H1 (cell line): Measurements from ENCODE around the gene MOV10L1. TPM values are rescaled to one million over a fixed set of nuclear protein-coding genes. Genes with fewer than 3 reads are reported as not detected.

Source experiments
- CTCF ChIA-PET: fragments of 300-600 bp; sonication (Branson Sonifier 250); formaldehyde crosslinking; loops from one replicate; lab custom pipeline; 2021; ENCODE audit not compliant: partially characterized antibody; lab: Charles Lee
- POLR2A ChIA-PET: fragments of 300-600 bp; sonication (Branson Sonifier 250); formaldehyde crosslinking; loops from one replicate; lab custom pipeline; 2021; ENCODE audit warnings: inconsistent platforms; ENCODE audit not compliant: partially characterized antibody; lab: Charles Lee
- DNase-seq, 2 experiments: peaks; one replicate each; pipeline versions ENCODE4 v3.0.0 to v3.0.0-alpha.2; 2010 to 2022; ENCODE audit warnings: low spot score in 2 of 2, low read depth in 1 of 2, mixed read lengths in 1 of 2
- FAIRE-seq: peaks from 2 replicates; lab custom pipeline; 2011; peaks lifted over from hg19 to GRCh38; lab: Jason Lieb, UNC
- H2AFZ ChIP-seq: 2 replicates; pipeline ENCODE4 v1.8.1; 2012; ENCODE audit warnings: low read length, inconsistent platforms
- H2AK5ac ChIP-seq: 2 replicates; pipeline ENCODE4 v1.6.1; 2013; ENCODE audit warnings: low read depth, low read length
- H2BK120ac ChIP-seq: replicated peaks from 2 replicates; pipeline ENCODE3; 2013; ENCODE audit warnings: low read depth, low read length, inconsistent platforms
- H2BK12ac ChIP-seq: 2 replicates; pipeline ENCODE4 v1.6.1; 2013; ENCODE audit warnings: low read depth, low read length
- H2BK15ac ChIP-seq: 2 replicates; pipeline ENCODE4 v1.6.1; 2013; ENCODE audit warnings: low read length
- H2BK20ac ChIP-seq: 2 replicates; pipeline ENCODE4 v1.6.1; 2013; ENCODE audit warnings: low read length
- H2BK5ac ChIP-seq: 2 replicates; pipeline ENCODE4 v1.6.1; 2013; ENCODE audit warnings: low read depth, low read length
- H3K14ac ChIP-seq: 2 replicates; pipeline ENCODE4 v1.6.1; 2013; ENCODE audit warnings: inconsistent platforms; ENCODE audit not compliant: insufficient read length
- H3K18ac ChIP-seq: 2 replicates; pipeline ENCODE4 v1.6.1; 2013; ENCODE audit warnings: low read length; ENCODE audit errors: extremely low read depth
- H3K23ac ChIP-seq: 2 replicates; pipeline ENCODE4 v1.6.1; 2013; ENCODE audit warnings: inconsistent platforms; ENCODE audit not compliant: insufficient read length
- H3K23me2 ChIP-seq: 2 replicates; pipeline ENCODE4 v1.6.1; 2013; ENCODE audit warnings: low read depth, low read length
- H3K27ac ChIP-seq: 2 replicates; pipeline ENCODE4 v1.6.1; 2011; ENCODE audit warnings: low read depth, low read length, inconsistent platforms
- H3K27me3 ChIP-seq, 4 experiments: replicated peaks in 1 of 4; 1 replicate in 1 of 4; 2 replicates in 3 of 4; pipeline versions ENCODE4 v1.6.1 to v1.8.1; 2011 to 2013; ENCODE audit warnings: low read length in 3 of 4, mild to moderate bottlenecking in 3 of 4, inconsistent platforms in 2 of 4, mixed read lengths in 2 of 4, moderate library complexity in 1 of 4; ENCODE audit not compliant: control insufficient read depth in 3 of 4, insufficient read depth in 3 of 4; ENCODE audit errors: extremely low read depth in 1 of 4
- H3K36me3 ChIP-seq, 4 experiments: 2 replicates each; pipeline versions ENCODE4 v1.6.1 to v1.8.1; 2011 to 2013; ENCODE audit warnings: mild to moderate bottlenecking in 4 of 4, low read length in 3 of 4, moderate library complexity in 2 of 4, control low read depth in 1 of 4, inconsistent platforms in 1 of 4; ENCODE audit not compliant: insufficient read depth in 4 of 4, control insufficient read depth in 2 of 4
- H3K4ac ChIP-seq: replicated peaks from 2 replicates; pipeline ENCODE3; 2013; ENCODE audit warnings: low read length, low read depth, mixed read lengths, inconsistent platforms; ENCODE audit not compliant: insufficient read length
- H3K4me1 ChIP-seq, 4 experiments: replicated peaks in 1 of 4; 1 replicate in 1 of 4; 2 replicates in 3 of 4; pipeline versions ENCODE4 v1.6.1 to v1.8.1; 2011 to 2013; ENCODE audit warnings: low read length in 3 of 4, inconsistent platforms in 2 of 4, mixed read lengths in 1 of 4; ENCODE audit not compliant: insufficient read depth in 4 of 4, control insufficient read depth in 3 of 4
- H3K4me2 ChIP-seq, 2 experiments: 2 replicates each; pipeline versions ENCODE4 v1.6.1 to v1.8.1; 2011 to 2013; ENCODE audit warnings: low read depth in 2 of 2, low read length in 2 of 2, control low read depth in 1 of 2, inconsistent platforms in 1 of 2, mild to moderate bottlenecking in 1 of 2; ENCODE audit not compliant: insufficient read depth in 1 of 2
- H3K4me3 ChIP-seq, 4 experiments: fragments of 200-600, 300-600 bp in 1 of 4; sonication (generic), shearing (Covaris generic), sonication (Bioruptor Twin) in 1 of 4; 2 replicates each; pipeline versions ENCODE4 v1.5.1 to v1.8.1; 2011 to 2016; ENCODE audit warnings: low read length in 4 of 4, low read depth in 3 of 4, control low read depth in 2 of 4, inconsistent platforms in 2 of 4, mild to moderate bottlenecking in 2 of 4, mixed read lengths in 1 of 4, moderate library complexity in 1 of 4; ENCODE audit not compliant: insufficient read depth in 2 of 4; ENCODE audit errors: extremely low read depth in 1 of 4
- H3K56ac ChIP-seq: replicated peaks from 2 replicates; pipeline ENCODE3; 2013; ENCODE audit warnings: low read depth, mild to moderate bottlenecking, mixed read lengths, low read length, inconsistent platforms; ENCODE audit not compliant: insufficient read length
- H3K79me1 ChIP-seq: 2 replicates; pipeline ENCODE4 v1.6.1; 2013; ENCODE audit warnings: low read depth, low read length, control low read depth
- H3K79me2 ChIP-seq, 2 experiments: 2 replicates each; pipeline versions ENCODE4 v1.6.1 to v1.8.1; 2012 to 2013; ENCODE audit warnings: low read length in 2 of 2, mild to moderate bottlenecking in 2 of 2, inconsistent platforms in 1 of 2; ENCODE audit not compliant: insufficient read depth in 2 of 2, control insufficient read depth in 1 of 2
- H3K9ac ChIP-seq, 4 experiments: replicated peaks in 1 of 4; 1 replicate in 1 of 4; 2 replicates in 3 of 4; pipeline versions ENCODE4 v1.6.1 to v1.8.1; 2011 to 2013; ENCODE audit warnings: low read depth in 3 of 4, low read length in 3 of 4, control low read depth in 2 of 4, mild to moderate bottlenecking in 2 of 4, moderate library complexity in 2 of 4, inconsistent platforms in 1 of 4; ENCODE audit errors: extremely low read depth in 1 of 4
- H3K9me3 ChIP-seq, 2 experiments: 2 replicates each; pipeline versions ENCODE4 v1.6.1 to v1.8.1; 2012 to 2013; ENCODE audit warnings: mild to moderate bottlenecking in 2 of 2, moderate library complexity in 2 of 2, control low read depth in 1 of 2, inconsistent platforms in 1 of 2, low read depth in 1 of 2, low read length in 1 of 2, mixed read lengths in 1 of 2; ENCODE audit not compliant: insufficient read depth in 2 of 2
- H4K20me1 ChIP-seq, 2 experiments: replicated peaks in 1 of 2; 2 replicates each; pipeline versions ENCODE3 to v1.8.1; 2011 to 2013; ENCODE audit warnings: inconsistent platforms in 2 of 2, low read length in 2 of 2, mild to moderate bottlenecking in 1 of 2; ENCODE audit not compliant: insufficient read depth in 2 of 2, control insufficient read depth in 1 of 2
- H4K5ac ChIP-seq: 2 replicates; pipeline ENCODE4 v1.6.1; 2013; ENCODE audit warnings: low read length, low read depth, mixed read lengths, inconsistent platforms; ENCODE audit not compliant: insufficient read length
- H4K8ac ChIP-seq: 2 replicates; pipeline ENCODE4 v1.8.0; 2013; ENCODE audit warnings: mild to moderate bottlenecking, moderate library complexity, low read length, inconsistent platforms; ENCODE audit not compliant: insufficient read depth; ENCODE audit errors: extremely low read depth
- H4K91ac ChIP-seq: replicated peaks from 2 replicates; pipeline ENCODE3; 2013; ENCODE audit warnings: low read length, mixed read lengths, inconsistent platforms; ENCODE audit not compliant: insufficient read length
- CBX8 ChIP-seq: fragments of 300-800, 300-1000 bp; sonication (generic); IDR thresholded peaks from 2 replicates; pipeline ENCODE4 v1.7.1; 2016; ENCODE audit warnings: low read depth, low read length, borderline replicate concordance
- GABPA ChIP-seq: IDR thresholded peaks from 2 replicates; pipeline ENCODE4 v1.6.1; 2011; ENCODE audit warnings: mild to moderate bottlenecking, low read length, moderate library complexity, borderline replicate concordance; ENCODE audit not compliant: insufficient read depth
- GTF2F1 ChIP-seq: IDR thresholded peaks from 2 replicates; pipeline ENCODE4 v1.6.1; 2012; ENCODE audit warnings: low read depth, low read length, improper control_type of control experiment, borderline replicate concordance
- JUN ChIP-seq: IDR thresholded peaks from 2 replicates; pipeline ENCODE4 v1.6.1; 2011; ENCODE audit warnings: low read depth, mild to moderate bottlenecking, improper control_type of control experiment, low read length
- KDM1A ChIP-seq: fragments of 200-600, 300-600 bp; sonication (generic); IDR thresholded peaks from 2 replicates; pipeline ENCODE4 v1.7.1; 2016; ENCODE audit warnings: mild to moderate bottlenecking, low read length, borderline replicate concordance
- POLR2A ChIP-seq, 2 experiments: IDR thresholded peaks; 1 replicate in 1 of 2; 2 replicates in 1 of 2; pipeline ENCODE4 v1.6.1; 2011; ENCODE audit warnings: low read depth in 2 of 2, low read length in 2 of 2, mild to moderate bottlenecking in 2 of 2; ENCODE audit errors: control extremely low read depth in 1 of 2
- POU5F1 ChIP-seq: IDR thresholded peaks from 2 replicates; pipeline ENCODE4 v1.6.1; 2011; ENCODE audit warnings: low read depth, mild to moderate bottlenecking, low read length, moderate library complexity
- RXRA ChIP-seq: IDR thresholded peaks from 2 replicates; pipeline ENCODE4 v1.6.1; 2011; ENCODE audit warnings: low read depth, mild to moderate bottlenecking, low read length, moderate library complexity; ENCODE audit not compliant: insufficient read depth
- SRF ChIP-seq: IDR thresholded peaks from 2 replicates; pipeline ENCODE4 v1.6.1; 2011; ENCODE audit warnings: mild to moderate bottlenecking, low read depth, low read length, moderate library complexity
- TAF1 ChIP-seq: IDR thresholded peaks from 2 replicates; pipeline ENCODE4 v1.6.1; 2011; ENCODE audit warnings: mild to moderate bottlenecking, low read depth, low read length
- YY1 ChIP-seq: IDR thresholded peaks from 2 replicates; pipeline ENCODE4 v1.6.1; 2011; ENCODE audit warnings: low read depth, mild to moderate bottlenecking, low read length
- WGBS, 2 experiments: shearing (Covaris generic) in 1 of 2; methylation state at CpG; one replicate each; pipeline versions ENCODE4 v1.1.6 to v1.1.7; 2013 to 2015; ENCODE audit warnings: low lambda C conversion rate in 2 of 2, mixed read lengths in 2 of 2, inconsistent platforms in 1 of 2, low coverage in 1 of 2, missing lambda C conversion rate in 1 of 2; ENCODE audit not compliant: insufficient replicate concordance in 2 of 2, insufficient coverage in 1 of 2, insufficient read length in 1 of 2; ENCODE audit errors: extremely low coverage in 1 of 2, missing lambda C conversion rate in 1 of 2; 5-methylcytosine and 5-hydroxymethylcytosine counted together
- polyA plus RNA-seq, 7 experiments: library from polyadenylated mRNA; depleted of rRNA in 3 of 7; stranded (reverse) in 5 of 7; unstranded in 2 of 7; fragments of >200 nt in 5 of 7; fragments of 200-250 nt in 2 of 7; gene quantifications; 1 replicate in 5 of 7; 2 replicates in 1 of 7; 4 replicates in 1 of 7; pipeline versions ENCODE4 v1.2.1 to v1.2.3, GENCODE V29; 2011 to 2013; ENCODE audit warnings: missing spikeins in 2 of 7, mixed read lengths in 2 of 7
- total RNA-seq: library from RNA; stranded (reverse); fragmentation: NEBNext Ultra II Directional; extraction: Animal tissue kit (Norgen Biotek cat#: 25700); gene quantifications from 2 replicates; pipeline ENCODE4 v1.2.1, GENCODE V29; 2021

MOV10L1 gene
- total and polyA plus RNA-seq, 2 of the 8 experiments (the other 6 are each of a cell fraction or from before 2014, with no cell fraction given): 0.32 TPM; not detected in 1

DNA sequence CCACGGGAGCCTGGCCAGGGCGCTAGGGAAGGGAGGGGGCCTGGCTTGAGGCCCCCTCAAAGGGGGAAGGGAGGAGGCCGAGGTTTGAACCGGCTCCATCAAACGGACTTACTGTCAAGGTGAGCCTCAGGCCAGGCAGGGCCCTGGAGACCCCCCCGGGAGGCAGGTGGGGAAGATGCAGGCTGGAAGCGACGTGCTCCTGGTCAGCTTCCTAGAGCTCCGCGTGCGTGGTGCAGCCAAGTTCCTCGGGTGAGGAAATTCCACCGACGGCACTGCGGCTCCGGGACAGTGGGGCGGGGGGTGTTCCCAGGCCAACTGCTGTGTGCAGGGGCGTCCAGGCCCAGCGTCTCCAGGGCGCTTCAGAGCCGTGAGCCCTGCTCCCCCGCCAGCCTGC is 88.7 kb downstream of the MOV10L1 start:
- Histone ChIP-seq H3K18ac (no peak overlapping the region), H4K8ac (no peak overlapping the region), H2AK5ac (no peak overlapping the region), H3K56ac (no peak overlapping the region), H3K27me3 (no peaks in the 10 kb centered on the region; a peak in 1 of 7 replicates), H4K5ac (no peak overlapping the region), H4K20me1 (peaks cover 0 to 7% of the 10 kb centered on the region in 2 experiments), H3K4me2 (peak overlapping the region; percentile 7 to 42; a peak in 2 of 4 replicates), H3K79me2 (no peaks in the 10 kb centered on the region), H2BK120ac (no peak overlapping the region), H3K4me1 (peaks cover 0 to 5% (median 2%) of the 10 kb centered on the region in 4 experiments; a peak in 3 of 7 replicates), H3K23ac (no peak overlapping the region), H2BK20ac (no peak overlapping the region), H3K23me2 (no peaks in the 10 kb centered on the region), H3K9me3 (no peaks in the 10 kb centered on the region), H3K79me1 (no peaks in the 10 kb centered on the region; the same call in 1 of the 2 replicates), H3K36me3 (no peaks in the 10 kb centered on the region), H3K4me3 (peak overlapping the region in 1 of 4 experiments; percentile 21; a peak in 2 of 8 replicates), H3K4ac (no peak overlapping the region), H2BK12ac (no peak overlapping the region), H2BK15ac (no peak overlapping the region), H3K9ac (no peak overlapping the region), H4K91ac (no peak overlapping the region), H2AFZ (no peak overlapping the region), H3K27ac (no peak overlapping the region), H2BK5ac (no peak overlapping the region), H3K14ac (no peak overlapping the region)
- POLR2A ChIA-PET: no interaction called here
- WGBS, 2 experiments: 88% methylated on average over 12 of the region's 22 CpGs; no CpG with 5 or more reads in 1 of the 2 experiments
- no peak for FAIRE-seq
- DNase-seq: no peak
- CTCF ChIA-PET: interaction anchor here (0.7 kb wide), 1 partner anchor 21 kb away, joined by 5 read pairs; no protein-coding TSS in a partner anchor
- TF ChIP-seq JUN (no peak), SRF (no peak), GABPA (no peak), CBX8 (no peak), YY1 (no peak), GTF2F1 (no peak), KDM1A (no peak), TAF1 (no peak), POLR2A (IDR thresholded peaks at IDR 0.05; ENCODE audit: control extremely low read depth in 1 of 2, low read depth in 2 of 2, low read length in 2 of 2) (no peak), RXRA (no peak), POU5F1 (no peak)
